Measurements from ENCODE around the gene S100A8. TPM values are rescaled to one million over a fixed set of nuclear protein-coding genes. Genes with fewer than 3 reads are reported as not detected.
"Not testable (repeated sequence)": the region's sequence is repeated elsewhere in the genome, so short reads cannot be mapped to it uniquely, and the experiment has no call there.

The S100A8 gene
- polyA plus RNA-seq, 5 donors = 12.1 to 30.7 (median 22.1) TPM

DNA sequence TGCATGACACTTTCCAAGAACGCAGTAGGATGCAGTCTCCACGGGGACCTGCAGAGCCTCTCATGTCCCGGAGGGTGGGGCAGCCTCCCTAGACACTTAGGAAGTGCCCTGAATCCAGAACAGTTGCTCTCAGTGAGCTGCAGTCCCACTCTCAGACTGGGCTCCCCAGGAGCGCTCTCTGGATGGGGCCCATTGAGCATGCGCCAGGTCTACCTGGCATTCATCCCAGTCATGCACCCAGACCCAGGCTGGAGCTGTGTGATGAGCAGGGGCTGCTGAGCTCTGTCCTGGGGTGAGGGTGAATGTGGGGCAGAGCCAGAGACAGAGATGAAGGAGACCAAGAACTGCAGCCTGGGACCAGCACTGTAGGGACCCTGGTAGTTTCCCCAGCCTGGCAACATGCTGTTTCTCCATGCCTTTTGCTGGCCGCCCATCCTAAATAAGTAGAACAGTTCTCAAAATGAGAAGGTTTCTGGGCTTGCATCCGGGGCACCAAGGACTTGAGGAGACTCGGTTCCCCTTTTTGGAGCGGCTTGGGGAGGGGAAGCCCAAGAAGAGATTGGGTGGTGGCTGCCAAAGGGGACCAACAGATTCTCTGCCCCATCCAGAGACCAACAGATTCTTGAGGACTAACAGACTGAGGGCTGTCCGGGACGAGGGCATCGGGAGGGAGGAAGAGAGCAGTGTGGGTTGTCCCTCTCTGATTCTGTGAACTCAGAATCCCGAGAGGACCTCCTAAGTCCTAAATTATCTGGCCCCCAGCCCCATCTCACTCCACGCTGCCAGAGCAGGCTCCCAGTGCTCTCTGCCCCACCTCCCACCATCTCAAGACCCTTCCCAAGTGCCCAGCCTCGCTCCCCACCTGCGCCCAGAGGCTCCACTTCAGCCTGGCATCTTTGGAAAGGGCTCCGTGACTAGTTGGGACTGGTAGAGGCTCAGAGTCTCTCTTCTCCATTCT is 41.2 kb downstream of the S100A8 start:
- no peak for DNase-seq

DNA sequence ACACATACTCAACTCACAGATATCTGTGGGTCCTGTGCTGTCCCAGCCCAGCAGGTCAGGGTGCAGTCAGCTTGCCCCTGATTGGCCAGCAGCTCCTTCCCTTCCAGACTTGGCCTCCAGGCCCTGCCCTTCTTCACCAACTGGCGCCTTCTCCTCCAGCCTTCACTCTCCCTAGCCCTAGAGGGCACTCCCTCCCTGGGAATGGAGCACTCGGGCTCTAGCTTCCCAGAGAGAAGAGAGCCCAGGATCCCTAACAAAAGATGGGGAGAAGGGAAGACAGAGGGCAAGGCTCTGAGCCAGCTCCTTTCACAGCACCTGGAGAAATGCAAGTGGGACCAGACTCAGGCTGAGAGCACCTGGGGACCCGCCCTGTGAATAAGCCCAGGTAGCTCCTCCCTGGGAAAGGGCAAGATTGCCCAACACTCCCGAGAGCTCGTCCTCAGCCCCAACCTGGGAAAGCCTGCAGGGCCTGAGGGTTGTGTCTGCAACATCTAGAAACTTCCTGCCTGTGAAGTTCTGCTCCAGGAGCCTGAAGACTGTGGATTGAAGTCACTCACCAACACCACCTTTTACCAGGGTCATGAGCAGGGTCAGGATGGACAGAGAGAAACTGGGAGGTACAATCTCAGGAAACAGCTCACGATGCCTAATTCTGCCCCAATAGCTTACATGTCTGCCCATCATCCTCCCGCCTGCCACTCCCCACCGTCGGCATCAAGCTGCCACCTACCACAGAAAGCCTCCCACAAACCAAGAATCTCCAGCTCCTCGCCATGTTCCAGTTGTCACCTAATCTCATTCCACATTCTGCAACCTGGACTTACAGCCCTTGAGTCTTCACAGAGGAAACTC is 42.1 kb downstream of the S100A8 start, which contains the start of gene PGLYRP4:
TSS of gene PGLYRP4 (minus strand) at position 331 of the 852 bp plus-strand sequence. CDS start 909 bp downstream, outside the sequence.
- no peak for DNase-seq

GRCh38 chr1:153347856-153348255 is 43.0 kb downstream of the S100A8 start:
- DNase-seq = no peak

- not testable (repeated sequence) for DNase-seq
Observed at GRCh38 chr1:153347049-153347448, 43.8 kb downstream of the S100A8 start.

DNA sequence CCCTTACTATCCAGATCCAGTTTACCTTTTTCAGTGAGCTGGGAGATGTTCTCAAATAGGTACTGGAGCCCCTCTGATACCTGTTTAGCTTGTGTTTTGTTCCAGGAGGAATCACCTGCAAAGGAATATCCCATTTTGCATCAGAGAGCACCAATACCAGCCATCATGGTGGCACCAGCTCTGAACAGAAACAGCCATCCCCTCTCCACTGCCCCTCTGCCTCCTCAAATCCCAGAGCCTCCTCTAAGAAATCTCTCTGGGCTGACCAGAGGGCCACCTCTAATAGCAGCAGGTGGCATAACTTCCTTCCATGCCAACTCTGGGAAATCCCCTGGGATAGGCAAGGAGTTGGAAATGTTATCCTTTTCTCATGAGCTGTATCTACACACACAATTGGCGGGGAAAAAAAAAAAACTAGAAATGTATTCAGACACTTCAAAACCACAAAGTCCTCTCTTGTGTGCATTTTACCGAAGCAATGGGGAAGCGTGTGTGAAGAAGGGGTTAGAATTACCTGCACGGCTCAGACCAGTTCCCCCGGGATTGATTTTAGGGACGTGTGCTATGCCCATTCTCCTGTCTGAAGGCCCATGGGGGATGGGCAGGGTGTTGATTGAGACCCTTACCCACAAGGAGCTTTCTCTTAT is 44.7 kb downstream of the S100A8 start:
- no peak for DNase-seq

- DNase-seq = no peak
Observed at GRCh38 chr1:153345187-153346076, 45.4 kb downstream of the S100A8 start.

DNA sequence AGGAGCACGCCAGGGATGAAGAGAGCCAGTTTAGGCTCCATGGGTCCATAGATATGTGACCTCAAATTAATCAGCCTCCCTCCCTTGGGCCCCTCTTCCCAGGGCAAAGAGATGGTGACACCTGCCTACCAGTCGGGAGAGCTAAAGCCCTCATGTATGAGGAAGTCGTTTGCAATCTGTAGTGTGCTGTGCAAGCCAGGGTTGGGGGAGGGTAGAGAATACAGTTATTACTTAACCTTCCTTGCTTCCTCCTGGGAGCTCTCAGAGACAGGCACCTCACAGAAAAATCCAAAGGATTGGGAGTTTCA is 46.2 kb downstream of the S100A8 start:
- no peak for DNase-seq

GRCh38 chr1:153343811-153344717 is 46.8 kb downstream of the S100A8 start:
- no peak for DNase-seq

DNA sequence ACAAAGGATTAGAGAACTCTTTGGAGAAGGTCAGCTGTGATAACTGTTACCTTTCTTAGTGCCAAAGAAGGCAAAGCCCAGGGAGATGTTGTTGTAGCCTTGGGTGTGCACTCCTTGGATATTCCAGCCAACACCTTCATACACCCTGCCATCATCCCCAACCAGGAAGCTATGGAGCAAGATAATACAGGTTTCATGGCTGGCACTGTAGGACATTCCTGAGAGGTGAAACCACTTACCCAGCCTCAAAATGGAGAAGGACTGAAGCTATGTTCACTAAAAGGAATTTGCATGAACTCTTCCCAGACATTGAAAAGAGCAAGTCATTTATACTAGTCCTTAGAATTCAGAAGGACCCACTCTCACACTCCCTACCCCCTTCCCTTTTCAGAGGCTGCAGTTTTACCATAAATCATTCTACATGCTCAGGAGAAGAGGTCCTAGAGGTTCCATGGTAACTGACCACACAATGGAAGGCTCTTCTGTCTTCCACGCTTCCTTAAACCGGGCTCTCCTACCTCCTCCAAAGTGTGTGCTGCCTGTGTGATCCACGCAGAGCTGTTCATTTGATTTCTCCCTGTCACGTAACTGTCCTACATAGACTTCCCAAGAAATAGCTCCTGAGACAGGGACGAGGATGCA is 47.7 kb downstream of the S100A8 start:
- no peak for DNase-seq

DNA sequence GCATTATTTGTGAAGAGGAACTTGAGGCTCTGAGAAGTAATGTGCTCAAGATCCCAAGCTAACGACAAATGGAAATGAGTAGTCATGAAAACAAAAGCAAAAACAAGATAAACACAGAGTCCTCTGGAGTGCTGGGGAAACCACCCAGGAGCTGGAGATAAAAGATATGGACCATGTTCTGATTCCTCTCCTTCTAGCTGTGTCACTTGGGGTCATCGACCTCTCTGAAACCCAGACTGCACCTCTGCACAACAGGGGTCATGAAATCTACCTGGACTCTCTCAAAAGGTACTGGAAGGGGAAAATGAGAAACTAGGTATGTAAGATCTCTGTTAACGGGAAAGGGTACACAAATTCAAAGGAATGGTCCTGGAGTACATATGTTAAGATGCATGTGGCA is 48.7 kb downstream of the S100A8 start:
- DNase-seq = no peak

DNA sequence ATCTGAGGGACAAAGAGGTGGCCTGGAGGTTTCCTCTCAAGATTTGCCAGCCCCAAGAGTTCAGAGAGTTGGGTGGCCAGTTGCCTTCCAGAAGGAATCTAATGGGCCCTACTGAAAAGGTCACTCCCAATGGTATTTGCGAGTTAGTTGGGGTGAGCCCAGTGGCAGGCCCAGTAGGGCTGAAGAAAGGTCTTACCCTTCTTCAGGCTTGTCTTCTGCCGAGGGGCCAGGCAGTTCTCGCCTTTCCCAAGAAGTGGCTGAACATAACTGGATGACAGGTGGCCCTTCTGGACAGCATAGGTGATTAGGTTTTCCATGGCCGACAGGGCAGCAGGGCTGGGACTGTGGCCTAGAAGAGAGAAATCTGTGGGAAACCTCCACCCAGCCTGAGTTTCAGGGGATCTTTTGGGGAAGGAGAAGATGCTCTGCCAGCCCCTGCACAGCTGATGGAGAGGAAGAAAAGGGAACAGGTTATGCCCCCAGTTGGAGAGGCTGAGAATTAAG is 49.4 kb downstream of the S100A8 start:
- no peak for DNase-seq

GRCh38 chr1:153340356-153340755 is 50.5 kb downstream of the S100A8 start:
- DNase-seq = no peak

Other genes starting within 250 kb of the S100A8 start
- gene SPRR2G, start 240.2 kb downstream of the S100A8 start, polyA plus RNA-seq (ENCODE audit: insufficient read depth in 1 of 5, insufficient read length in 5 of 5, low replicate concordance in 1 of 5) = not detected
- not detected for gene LELP1, start 187.6 kb downstream of the S100A8 start, polyA plus RNA-seq (ENCODE audit: insufficient read depth in 1 of 5, insufficient read length in 5 of 5, low replicate concordance in 1 of 5)
- not detected for gene PRR9, start 173.5 kb downstream of the S100A8 start, polyA plus RNA-seq (ENCODE audit: insufficient read depth in 1 of 5, insufficient read length in 5 of 5, low replicate concordance in 1 of 5)
- not detected for gene LORICRIN, start 131.4 kb downstream of the S100A8 start, polyA plus RNA-seq (ENCODE audit: insufficient read depth in 1 of 5, insufficient read length in 5 of 5, low replicate concordance in 1 of 5)
- gene PGLYRP3, start 78.1 kb downstream of the S100A8 start, polyA plus RNA-seq (ENCODE audit: insufficient read depth in 1 of 5, insufficient read length in 5 of 5, low replicate concordance in 1 of 5) = not detected
- not detected for gene PGLYRP4, start 42.2 kb downstream of the S100A8 start, polyA plus RNA-seq (ENCODE audit: insufficient read depth in 1 of 5, insufficient read length in 5 of 5, low replicate concordance in 1 of 5)
- 10 to 100 TPM; 17.9 to 33.5 (median 28.3) TPM for gene S100A9, start 33.2 kb downstream of the S100A8 start, polyA plus RNA-seq (ENCODE audit: insufficient read depth in 1 of 5, insufficient read length in 5 of 5, low replicate concordance in 1 of 5)
- gene S100A12, start 15.5 kb downstream of the S100A8 start, polyA plus RNA-seq (ENCODE audit: insufficient read depth in 1 of 5, insufficient read length in 5 of 5, low replicate concordance in 1 of 5) = 1 to 10 TPM; 1.2 to 3.8 (median 3.0) TPM
- not detected for gene S100A7A, start 25.4 kb upstream of the S100A8 start, polyA plus RNA-seq (ENCODE audit: insufficient read depth in 1 of 5, insufficient read length in 5 of 5, low replicate concordance in 1 of 5)
- not detected for gene S100A7, start 69.6 kb upstream of the S100A8 start, polyA plus RNA-seq (ENCODE audit: insufficient read depth in 1 of 5, insufficient read length in 5 of 5, low replicate concordance in 1 of 5)
- 100 to 1,000 TPM; 138 to 297 (median 187) TPM for gene S100A6, start 144.9 kb upstream of the S100A8 start, polyA plus RNA-seq (ENCODE audit: insufficient read depth in 1 of 5, insufficient read length in 5 of 5, low replicate concordance in 1 of 5)
- gene S100A5, start 149.9 kb upstream of the S100A8 start, polyA plus RNA-seq (ENCODE audit: insufficient read depth in 1 of 5, insufficient read length in 5 of 5, low replicate concordance in 1 of 5) = under 1 TPM in 1 of 5 donors, not detected in 4; 0.23 TPM
- gene S100A4, start 154.7 kb upstream of the S100A8 start, polyA plus RNA-seq (ENCODE audit: insufficient read depth in 1 of 5, insufficient read length in 5 of 5, low replicate concordance in 1 of 5) = 10 to 100 TPM; 15.9 to 32.6 (median 19.9) TPM
- under 1 TPM in 2 of 5 donors, not detected in 3; 0.21 to 0.66 TPM for gene S100A3, start 158.2 kb upstream of the S100A8 start, polyA plus RNA-seq (ENCODE audit: insufficient read depth in 1 of 5, insufficient read length in 5 of 5, low replicate concordance in 1 of 5)
- 1 to 10 TPM in 3 of 5 donors, under 1 TPM in 2; 0.69 to 1.8 (median 1.2) TPM for gene S100A2, start 174.8 kb upstream of the S100A8 start, polyA plus RNA-seq (ENCODE audit: insufficient read depth in 1 of 5, insufficient read length in 5 of 5, low replicate concordance in 1 of 5)
- gene S100A16, start 222.1 kb upstream of the S100A8 start, polyA plus RNA-seq (ENCODE audit: insufficient read depth in 1 of 5, insufficient read length in 5 of 5, low replicate concordance in 1 of 5) = 100 to 1,000 TPM; 119 to 177 (median 147) TPM
- gene S100A14, start 225.3 kb upstream of the S100A8 start, polyA plus RNA-seq (ENCODE audit: insufficient read depth in 1 of 5, insufficient read length in 5 of 5, low replicate concordance in 1 of 5) = 100 to 1,000 TPM in 4 of 5 donors, 10 to 100 TPM in 1; 93.5 to 174 (median 144) TPM
- 100 to 1,000 TPM in 1 of 5 donors, 10 to 100 TPM in 4; 76.9 to 120 (median 96.7) TPM for gene S100A13, start 236.4 kb upstream of the S100A8 start, polyA plus RNA-seq (ENCODE audit: insufficient read depth in 1 of 5, insufficient read length in 5 of 5, low replicate concordance in 1 of 5)
- gene S100A1, start 237.4 kb upstream of the S100A8 start, polyA plus RNA-seq (ENCODE audit: insufficient read depth in 1 of 5, insufficient read length in 5 of 5, low replicate concordance in 1 of 5) = 1 to 10 TPM in 4 of 5 donors, under 1 TPM in 1; 1.00 to 2.0 (median 1.6) TPM
- 100 to 1,000 TPM; 106 to 125 (median 120) TPM for gene CHTOP, start 243.0 kb upstream of the S100A8 start, polyA plus RNA-seq (ENCODE audit: insufficient read depth in 1 of 5, insufficient read length in 5 of 5, low replicate concordance in 1 of 5)